CD4-positive, alpha-beta T cell treated with Interleukin-15 for 4 hours (primary cell): ENCODE results near the gene PTPRN2.

Experiments used
- DNase-seq: peaks from one replicate; pipeline ENCODE4 v3.0.0-alpha.2; 2020; ENCODE audit warnings: low spot score

PTPRN2 gene

DNA sequence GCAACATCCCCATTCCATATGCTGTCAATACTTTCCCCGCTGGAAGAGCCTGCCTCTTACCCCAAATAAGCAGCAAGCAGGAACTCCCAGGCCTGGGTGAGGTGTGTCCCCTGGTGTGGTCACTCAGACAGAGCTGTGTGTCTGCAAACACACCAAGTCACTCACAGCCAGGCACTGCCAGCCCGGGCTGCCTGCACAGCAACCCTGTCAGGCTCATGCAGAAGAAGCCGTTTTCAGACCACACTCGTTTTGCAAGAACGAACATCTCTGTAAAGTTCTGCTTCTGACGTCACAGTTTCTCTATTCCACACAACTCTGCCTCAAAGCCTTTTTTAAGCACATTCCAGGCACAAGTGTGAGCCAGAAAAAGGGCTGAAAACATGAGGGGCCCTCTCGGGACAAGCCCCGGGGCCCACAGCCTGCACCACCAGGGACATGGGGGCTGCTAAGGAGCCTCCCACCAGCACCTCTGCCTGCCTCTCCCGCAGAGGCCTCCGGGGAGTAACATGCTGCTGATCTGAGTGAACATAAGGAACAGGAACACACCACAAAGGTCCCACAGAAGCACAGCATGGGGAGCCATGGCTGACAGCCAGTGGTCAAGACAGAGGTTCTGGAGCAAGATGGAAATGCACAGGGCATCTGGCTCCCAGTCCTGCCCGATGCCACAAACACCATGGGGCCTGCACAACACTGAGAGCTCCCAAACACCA lies 11.4 kb downstream of the PTPRN2 start:
- no peak for DNase-seq

DNA sequence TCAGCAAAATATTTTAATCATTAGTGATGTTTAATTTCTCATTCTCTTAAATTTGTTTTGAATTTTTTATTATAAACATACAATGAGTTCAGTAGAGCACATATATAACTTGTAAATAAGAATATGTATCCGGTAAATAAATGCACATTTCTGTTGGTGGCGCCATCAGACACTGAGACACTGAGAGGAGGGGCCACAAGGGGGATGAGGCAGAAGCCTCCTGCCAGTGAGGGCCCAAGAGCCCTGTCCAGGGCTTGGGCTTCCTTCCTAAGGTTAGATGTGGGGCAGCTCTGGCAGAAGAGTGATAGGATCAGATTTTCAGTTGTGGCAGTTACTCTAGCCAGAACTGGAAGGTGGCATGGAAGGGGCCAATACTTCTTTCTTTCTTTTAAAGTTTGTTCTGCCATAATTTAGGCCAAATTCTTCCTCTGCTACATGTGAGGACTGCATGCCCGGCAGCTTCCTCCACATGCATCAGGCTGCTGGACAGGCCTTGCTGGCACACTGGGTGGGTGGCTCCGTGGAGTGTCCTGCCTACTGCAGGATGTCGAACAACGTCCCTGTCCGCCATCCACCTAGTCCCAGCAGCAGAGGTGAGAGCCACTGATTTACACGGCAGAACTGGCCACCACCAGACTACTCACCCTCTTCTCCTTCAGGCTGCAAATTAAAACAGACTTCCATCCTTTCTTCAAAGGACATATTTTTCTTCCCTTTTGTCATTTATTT lies 13.2 kb downstream of the PTPRN2 start:
- no peak for DNase-seq

- DNase-seq = no peak
Observed at GRCh38 chr7:158573310-158573709, 14.3 kb downstream of the PTPRN2 start.

DNA sequence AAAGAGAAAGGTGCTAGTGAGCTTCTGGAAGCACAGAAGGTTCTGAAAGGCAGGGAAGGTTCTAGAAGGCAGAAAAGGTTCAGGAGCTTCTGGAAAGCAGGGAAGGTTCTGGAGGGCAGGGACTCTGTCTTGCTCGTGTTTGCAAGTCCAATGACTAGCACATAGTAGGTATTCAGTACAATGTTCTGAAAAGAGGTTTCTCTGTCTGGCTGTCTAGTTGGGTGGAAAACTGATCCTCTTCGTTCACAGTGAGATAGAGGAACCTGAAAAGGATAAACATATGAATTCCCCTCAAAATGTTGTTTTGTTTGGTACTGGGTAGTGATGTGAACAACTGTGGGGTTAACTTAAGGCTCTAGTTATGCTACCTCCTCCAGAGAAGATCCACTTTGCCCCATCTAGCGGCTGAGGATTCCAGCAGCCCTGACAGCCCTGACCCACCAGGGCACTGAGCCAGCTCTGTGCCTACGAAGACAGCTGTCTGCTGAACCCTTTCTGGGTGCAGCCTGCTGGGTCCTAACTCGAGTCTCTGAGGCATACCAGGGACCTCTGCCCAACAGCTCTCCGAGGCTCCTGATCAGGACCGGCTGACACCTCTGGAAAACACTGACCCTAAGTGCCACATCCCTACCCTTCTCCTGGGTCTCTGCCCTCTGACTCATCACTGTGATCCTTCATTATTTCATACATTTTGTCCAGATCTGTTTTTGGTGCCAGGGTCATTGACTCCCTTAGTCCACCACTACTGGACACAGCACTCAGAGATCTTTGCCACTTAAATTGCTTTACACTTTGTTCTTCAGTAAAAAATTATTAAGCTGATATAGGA lies 15.4 kb downstream of the PTPRN2 start:
- no peak for DNase-seq

DNA sequence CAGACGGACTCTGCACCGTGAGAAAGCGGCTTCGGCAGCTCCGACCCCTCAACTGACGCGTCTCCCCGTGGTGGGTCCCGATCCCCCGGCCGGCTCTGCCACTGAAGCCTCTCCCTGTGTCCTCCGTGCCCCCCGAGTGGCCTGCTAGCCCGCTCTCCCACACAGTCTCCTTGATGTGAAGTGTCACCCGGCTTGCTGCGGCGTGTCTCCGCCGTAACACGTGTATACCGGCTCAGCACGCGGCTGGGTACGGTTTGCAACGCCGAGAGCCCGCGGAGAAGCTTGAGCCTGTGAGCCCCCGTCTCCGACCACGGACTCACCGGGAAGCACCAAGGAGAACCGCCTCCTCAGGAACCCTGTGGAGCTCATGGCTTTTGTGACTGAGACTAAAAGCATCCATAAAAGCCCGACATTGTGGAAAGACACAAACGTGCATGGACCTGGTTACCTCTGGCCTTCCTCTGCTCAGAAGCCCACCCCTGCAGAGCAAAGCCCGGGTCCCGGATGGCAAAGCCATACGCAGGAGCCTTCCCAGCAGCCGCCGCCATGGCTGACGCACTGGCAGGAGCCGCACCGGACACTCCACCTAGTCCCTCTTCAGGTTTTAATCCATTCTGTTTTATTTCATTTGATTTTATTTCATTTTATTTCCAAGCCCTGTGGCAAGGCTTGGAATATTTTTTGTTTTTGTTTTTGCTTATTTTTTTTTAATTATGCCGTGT lies 17.0 kb downstream of the PTPRN2 start:
- DNase-seq = no peak

- no peak for DNase-seq
Observed at GRCh38 chr7:158569858-158570323, 17.7 kb downstream of the PTPRN2 start.

- DNase-seq = no peak
Observed at GRCh38 chr7:158568974-158569857, 18.4 kb downstream of the PTPRN2 start.

DNA sequence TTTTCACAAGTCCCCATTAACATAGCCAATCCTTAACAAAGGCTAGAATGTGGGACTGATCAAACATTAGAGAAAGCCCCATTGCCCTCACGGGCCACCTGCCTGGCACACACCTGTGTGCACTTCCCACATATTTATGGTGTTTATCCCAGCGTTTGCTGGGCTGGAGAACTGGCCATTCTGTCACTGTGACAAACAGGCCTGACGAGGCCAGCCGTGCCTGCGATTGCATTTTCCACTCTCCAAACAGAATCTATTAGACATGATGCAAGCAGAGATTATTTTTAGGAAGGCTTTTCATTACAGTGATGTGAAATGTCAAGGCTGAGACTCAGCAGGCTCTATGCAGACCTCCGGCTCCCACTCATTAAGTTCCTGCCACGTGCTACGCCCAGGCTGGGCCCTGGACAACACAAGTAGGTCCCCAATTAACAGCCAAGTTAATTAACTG lies 20.4 kb downstream of the PTPRN2 start:
- DNase-seq = no peak

DNA sequence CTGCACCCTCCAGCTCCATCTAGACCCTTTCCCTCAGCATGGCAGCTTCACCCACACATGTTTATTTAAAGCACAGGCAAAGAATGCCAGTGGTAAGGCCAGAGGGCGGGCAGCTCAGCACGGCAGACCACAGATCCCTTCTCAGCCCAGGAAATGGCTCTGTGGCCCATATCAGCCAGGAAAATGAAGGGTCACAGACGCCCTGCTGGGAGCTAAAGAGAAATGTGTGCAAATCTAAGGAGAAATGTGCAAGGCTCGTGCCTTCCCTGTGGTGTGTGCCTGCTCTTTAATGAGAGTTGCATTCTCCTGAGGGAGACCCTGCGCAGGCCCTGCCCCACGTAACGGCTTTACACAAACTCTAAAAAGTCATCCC lies 23.0 kb downstream of the PTPRN2 start:
- DNase-seq = no peak

DNA sequence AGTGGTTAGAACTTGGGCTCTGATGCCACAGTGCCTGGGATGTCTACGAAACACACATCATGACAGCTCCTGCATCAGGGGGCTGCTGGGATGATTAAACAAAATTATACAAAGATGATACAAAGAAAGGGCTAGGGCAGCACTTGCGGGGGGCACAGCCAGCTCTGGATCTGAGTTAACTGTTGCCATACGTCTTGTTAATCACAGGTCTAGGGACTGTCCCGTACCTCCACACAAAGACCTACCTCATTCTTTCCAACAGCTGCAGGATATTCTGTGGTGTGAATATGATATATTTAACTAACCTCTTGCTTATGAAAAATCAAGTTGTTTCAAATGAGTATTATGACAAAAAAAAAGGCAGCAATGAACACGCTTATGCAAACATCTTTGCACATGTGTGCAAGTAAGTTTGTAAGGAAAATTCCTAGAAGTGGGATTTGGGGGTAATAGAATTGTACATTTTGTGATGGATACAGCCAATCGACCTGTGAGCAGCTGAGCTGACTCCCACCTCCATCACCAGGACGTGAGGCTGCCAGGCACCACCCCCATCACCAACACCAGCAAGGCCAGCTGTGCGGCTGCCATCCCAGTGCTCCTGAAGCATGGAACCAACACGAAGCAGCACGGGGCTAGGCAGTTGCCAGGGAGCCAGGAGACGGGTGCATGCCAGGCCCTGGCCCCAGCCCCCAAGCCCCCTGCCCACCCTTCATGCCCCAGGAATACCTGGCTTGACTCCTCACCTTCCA lies 23.5 kb downstream of the PTPRN2 start:
- DNase-seq = no peak

DNA sequence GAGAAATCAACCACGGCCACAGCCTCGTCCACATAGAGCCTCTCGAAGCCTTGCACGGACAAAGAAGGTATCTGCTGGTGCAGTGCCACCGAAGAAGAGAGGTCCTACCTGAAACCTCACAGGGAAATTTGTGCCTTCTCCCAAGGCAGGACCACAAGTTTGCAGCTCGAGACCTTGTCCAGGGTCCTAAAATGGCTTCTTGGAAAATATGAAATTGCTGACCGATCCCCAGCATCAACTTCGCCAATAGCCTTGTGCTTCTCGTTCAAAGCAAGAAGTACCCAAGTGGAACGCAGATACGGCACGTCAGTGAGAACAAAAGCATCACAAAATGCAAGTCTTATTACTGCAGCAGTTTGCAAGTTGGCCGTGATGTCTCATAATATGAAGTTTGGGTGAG lies 24.6 kb downstream of the PTPRN2 start:
- no peak for DNase-seq

DNA sequence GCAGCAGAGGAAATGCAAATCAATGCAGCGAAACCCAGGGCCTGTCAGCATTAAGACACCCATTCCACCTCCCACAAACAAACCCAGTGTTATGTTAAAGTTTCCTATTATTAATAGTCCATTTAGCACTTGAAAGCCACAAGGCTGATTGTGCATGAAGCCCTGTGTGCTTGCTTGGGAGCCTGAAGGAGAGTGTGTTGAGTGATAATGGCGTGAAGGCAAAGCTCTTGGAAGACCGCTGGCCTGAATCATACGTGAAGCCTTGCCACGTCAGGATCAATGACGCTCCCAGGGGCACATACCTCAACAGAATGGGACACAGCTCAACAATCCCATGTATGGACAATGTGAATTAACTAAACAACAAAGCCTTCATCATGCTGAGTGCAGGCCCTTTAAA lies 25.1 kb downstream of the PTPRN2 start:
- no peak for DNase-seq

- no peak for DNase-seq
Observed at GRCh38 chr7:158561659-158562058, 26.0 kb downstream of the PTPRN2 start.

- DNase-seq = no peak
Observed at GRCh38 chr7:158560386-158560785, 27.2 kb downstream of the PTPRN2 start.

DNA sequence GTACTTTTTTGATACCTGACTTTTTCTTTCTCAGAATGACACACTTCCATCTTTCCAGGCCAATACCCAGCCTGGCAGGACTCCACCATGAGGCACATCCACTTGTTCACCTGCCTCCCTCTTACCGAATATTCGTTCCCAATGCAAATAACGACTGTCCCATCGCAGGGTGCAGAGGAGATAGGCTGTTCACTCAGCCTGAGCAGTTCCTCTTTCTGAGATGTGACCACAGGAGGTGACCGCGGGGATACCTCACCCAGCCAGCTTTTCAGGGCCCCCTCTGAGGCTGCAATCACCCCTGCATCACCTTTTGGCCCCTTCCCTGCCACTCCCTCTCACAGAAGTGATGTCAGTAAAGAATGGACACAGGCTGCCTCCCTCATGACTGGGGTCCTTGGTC lies 28.3 kb downstream of the PTPRN2 start:
- DNase-seq = no peak

- no peak for DNase-seq
Observed at GRCh38 chr7:158558816-158559215, 28.8 kb downstream of the PTPRN2 start.

GRCh38 chr7:158557441-158557755 lies 30.2 kb downstream of the PTPRN2 start:
- no peak for DNase-seq

DNA sequence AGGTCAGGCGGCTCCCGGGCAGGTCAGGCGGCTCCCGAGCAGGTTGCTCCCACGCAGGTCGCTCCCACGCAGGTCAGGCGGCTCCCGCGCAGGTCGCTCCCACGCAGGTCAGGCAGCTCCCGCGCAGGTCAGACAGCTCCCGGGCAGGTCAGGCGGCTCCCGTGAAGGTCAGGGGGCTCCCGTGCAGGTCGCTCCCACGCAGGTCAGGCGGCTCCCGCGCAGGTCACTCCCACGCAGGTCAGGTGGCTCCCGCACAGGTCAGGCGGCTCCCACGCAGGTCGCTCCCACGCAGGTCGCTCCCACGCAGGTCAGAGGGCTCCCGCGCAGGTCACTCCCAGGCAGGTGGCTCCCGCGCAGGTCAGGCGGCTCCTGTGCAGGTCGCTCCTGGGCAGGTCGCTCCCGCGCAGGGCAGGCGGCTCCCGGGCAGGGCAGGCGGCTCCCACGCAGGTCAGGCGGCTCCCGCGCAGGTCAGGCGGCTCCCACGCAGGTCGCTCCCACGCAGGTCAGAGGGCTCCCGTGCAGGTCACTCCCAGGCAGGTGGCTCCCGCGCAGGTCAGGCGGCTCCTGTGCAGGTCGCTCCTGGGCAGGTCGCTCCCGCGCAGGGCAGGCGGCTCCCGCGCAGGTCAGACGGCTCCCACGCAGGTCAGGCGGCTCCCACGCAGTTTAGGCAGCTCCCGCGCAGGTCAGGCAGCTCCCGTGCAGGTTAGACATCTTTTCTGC lies 30.7 kb downstream of the PTPRN2 start:
- DNase-seq = no peak

DNA sequence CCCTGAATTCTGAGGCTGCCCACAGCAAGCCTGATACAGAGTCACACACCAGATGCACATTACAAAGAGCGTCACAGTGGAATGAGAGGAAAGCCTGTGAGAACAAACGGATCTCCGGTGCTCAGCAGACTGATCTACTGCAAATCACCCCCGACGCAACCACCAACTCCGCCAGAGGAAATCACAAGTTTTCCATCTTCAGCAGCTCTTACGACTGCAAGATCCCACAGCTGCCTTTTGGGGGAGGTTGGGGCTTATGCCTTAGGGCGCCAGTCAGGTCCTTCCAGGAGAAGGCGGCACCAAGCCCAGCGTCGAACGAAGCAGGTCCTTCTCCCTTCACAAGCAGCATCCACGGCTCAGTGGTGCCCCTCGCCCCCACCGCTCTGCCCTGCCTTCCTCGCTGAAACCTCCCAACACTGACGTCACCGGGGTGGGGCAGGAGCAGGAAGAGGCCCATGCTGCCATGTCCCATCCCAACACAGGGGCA lies 32.5 kb downstream of the PTPRN2 start:
- DNase-seq = no peak
